HG02571 (cell line): Measurements from ENCODE around the gene TEX48.

Experiments
- ATAC-seq: cut with Tn5 transposase; IDR thresholded peaks from one replicate; pipeline ENCODE4 v1.9.1; 2021; ENCODE audit warnings: mild to moderate bottlenecking, moderate library complexity; ENCODE audit not compliant: unreplicated experiment

Gene TEX48

GRCh38 chr9:114681594-114682332, at the start of gene TEX48:
Gene TEX48, minus strand, starts transcription at chr9:114682192. Its CDS starts 10,469 bp downstream, at chr9:114671723.
- ATAC-seq, result peak; percentile 79

- no peak for ATAC-seq
Observed at GRCh38 chr9:114731701-114732100, 49.7 kb upstream of the TEX48 start.

- ATAC-seq, result no peak
Observed at GRCh38 chr9:114729706-114730105, 47.7 kb upstream of the TEX48 start.

GRCh38 chr9:114725930-114726329, 43.9 kb upstream of the TEX48 start:
- no peak for ATAC-seq

GRCh38 chr9:114724744-114725143, 42.8 kb upstream of the TEX48 start:
- no peak for ATAC-seq

- no peak for ATAC-seq
Observed at GRCh38 chr9:114723931-114724330, 41.9 kb upstream of the TEX48 start.

- ATAC-seq, result no peak
Observed at GRCh38 chr9:114722937-114723620, 41.1 kb upstream of the TEX48 start.

- ATAC-seq, result no peak
Observed at GRCh38 chr9:114722081-114722621, 40.2 kb upstream of the TEX48 start.

GRCh38 chr9:114721491-114722079, 39.6 kb upstream of the TEX48 start:
- ATAC-seq, result no peak

GRCh38 chr9:114720086-114720676, 38.2 kb upstream of the TEX48 start:
- ATAC-seq, result no peak

GRCh38 chr9:114719290-114719689, 37.3 kb upstream of the TEX48 start:
- ATAC-seq, result no peak

GRCh38 chr9:114718801-114719221, 36.8 kb upstream of the TEX48 start:
- ATAC-seq, result no peak

GRCh38 chr9:114717908-114718486, 36.0 kb upstream of the TEX48 start:
- no peak for ATAC-seq

- ATAC-seq, result no peak
Observed at GRCh38 chr9:114709636-114710035, 27.6 kb upstream of the TEX48 start.

- ATAC-seq, result no peak
Observed at GRCh38 chr9:114706711-114707110, 24.7 kb upstream of the TEX48 start.

- ATAC-seq, result no peak
Observed at GRCh38 chr9:114701988-114702387, 20.0 kb upstream of the TEX48 start.

- peak; percentile 35 for ATAC-seq
Observed at GRCh38 chr9:114697951-114698351, 16.0 kb upstream of the TEX48 start.

GRCh38 chr9:114696814-114697544, 15.0 kb upstream of the TEX48 start:
- peak; percentile 60 for ATAC-seq

- no peak for ATAC-seq
Observed at GRCh38 chr9:114695948-114696347, 14.0 kb upstream of the TEX48 start.

GRCh38 chr9:114694719-114695269, 12.8 kb upstream of the TEX48 start:
- peak; percentile 28 for ATAC-seq
